K562 (cell line): ENCODE results near the gene ZNF473. TPM values are rescaled to one million over a fixed set of nuclear protein-coding genes. Genes with fewer than 3 reads are reported as not detected.

Experiments
- DACH1 ChIP-seq: fragments of 450-650 bp; IDR thresholded peaks from 2 replicates; pipeline ENCODE4 v1.6.1; 2018; ENCODE audit not compliant: partially characterized antibody
- EHMT2 ChIP-seq: fragments of 450-650 bp; IDR thresholded peaks from 2 replicates; pipeline ENCODE4 v1.6.1; 2018; ENCODE audit warnings: antibody characterized with exemption
- FOXA1 ChIP-seq: fragments of 450-650 bp; IDR thresholded peaks from 2 replicates; pipeline ENCODE4 v1.6.1; 2016; ENCODE audit warnings: mild to moderate bottlenecking, borderline replicate concordance
- FOXJ2 ChIP-seq: fragments of 200-800 bp; sonication (Bioruptor generic); IDR thresholded peaks from 2 replicates; pipeline ENCODE4 v1.6.1; 2016; ENCODE audit warnings: missing genetic modification characterization, missing compliant biosample characterization
- FOXM1 ChIP-seq, 2 experiments: fragments of 450-650 bp in 1 of 2; sonication (generic) in 1 of 2; formaldehyde crosslinking in 1 of 2; IDR thresholded peaks; 2 replicates each; pipeline versions ENCODE4 v1.6.1 to v1.9.0; 2017 to 2022; ENCODE audit warnings: low read depth in 2 of 2, mild to moderate bottlenecking in 2 of 2, missing genetic modification reagents in 1 of 2, moderate library complexity in 1 of 2
- KHSRP ChIP-seq: fragments of 450-650 bp; IDR thresholded peaks from 2 replicates; pipeline ENCODE4 v1.6.1; 2017
- NR2C2 ChIP-seq, 2 experiments: fragments of 200-800 bp in 1 of 2; sonication (Bioruptor generic) in 1 of 2; sonication (generic) in 1 of 2; formaldehyde crosslinking in 1 of 2; IDR thresholded peaks; 2 replicates each; pipeline versions ENCODE4 v1.6.1 to v1.8.0; 2016 to 2022; ENCODE audit warnings: mild to moderate bottlenecking in 1 of 2, missing compliant biosample characterization in 1 of 2, missing genetic modification characterization in 1 of 2, missing genetic modification reagents in 1 of 2
- TEAD1 ChIP-seq, 2 experiments: fragments of 450-650 bp in 1 of 2; sonication (generic) in 1 of 2; formaldehyde crosslinking; IDR thresholded peaks; 2 replicates each; pipeline versions ENCODE4 v1.4.0 to v1.8.0; 2020 to 2022; ENCODE audit warnings: mild to moderate bottlenecking in 2 of 2, missing genetic modification reagents in 1 of 2
- U2AF1 ChIP-seq: fragments of 200-400 bp; formaldehyde crosslinking; optimal IDR thresholded peaks from 2 replicates; pipeline ENCODE3; 2017; ENCODE audit warnings: mild to moderate bottlenecking, low read depth, low read length, moderate library complexity
- YY1 ChIP-seq, 3 experiments: IDR thresholded peaks; 2 replicates each; pipeline ENCODE4 v1.6.1; 2011; ENCODE audit warnings: low read length in 2 of 3, mild to moderate bottlenecking in 2 of 3, moderate library complexity in 2 of 3, borderline replicate concordance in 1 of 3, control low read depth in 1 of 3, low read depth in 1 of 3; ENCODE audit not compliant: insufficient read depth in 3 of 3, insufficient replicate concordance in 2 of 3, control insufficient read depth in 1 of 3, insufficient read length in 1 of 3; ENCODE audit errors: extremely low read depth in 1 of 3
- ZBTB8A ChIP-seq: fragments of 450-650 bp; IDR thresholded peaks from 2 replicates; pipeline ENCODE4 v1.6.1; 2018; ENCODE audit warnings: mild to moderate bottlenecking, moderate library complexity; ENCODE audit not compliant: partially characterized antibody
- ZNF146 ChIP-seq: IDR thresholded peaks from one replicate; pipeline ENCODE4 v1.6.1; 2018; ENCODE audit warnings: missing compliant biosample characterization; ENCODE audit not compliant: unreplicated experiment
- ZNF165 ChIP-seq: fragments of 250-450 bp; sonication (Bioruptor Pico); IDR thresholded peaks from 2 replicates; pipeline ENCODE4 v1.4.0; 2020; ENCODE audit warnings: borderline replicate concordance
- ZNF197 ChIP-seq: fragments of 200-800 bp; sonication (Bioruptor generic); IDR thresholded peaks from 2 replicates; pipeline ENCODE4 v1.6.1; 2016; ENCODE audit warnings: low read depth, missing genetic modification characterization, missing compliant biosample characterization
- ZNF77 ChIP-seq: fragments of 250-450 bp; sonication (Bioruptor Pico); IDR thresholded peaks from 2 replicates; pipeline ENCODE4 v1.5.0; 2020
- polyA plus RNA-seq, 8 experiments: library from polyadenylated mRNA; depleted of rRNA in 4 of 8; stranded (reverse) in 5 of 8; unstranded in 3 of 8; fragments of >200 nt; fragmentation: Nextera tagmentation in 2 of 8; fragmentation: Illumina TruSeq in 1 of 8; extraction: Ambion mirVana in 2 of 8; extraction: Trizol in 1 of 8; gene quantifications; 2 replicates each; pipeline versions ENCODE4 v1.2.1 to v1.2.3, GENCODE V29; 2011 to 2014; ENCODE audit warnings: inconsistent platforms in 1 of 8, missing spikeins in 1 of 8
- total RNA-seq, 7 experiments: library from RNA; depleted of rRNA in 6 of 7; stranded (reverse); fragments of >200 nt in 6 of 7; fragmentation: Illumina TruSeq in 2 of 7; extraction: Trizol in 2 of 7; gene quantifications; 2 replicates each; pipeline versions ENCODE4 v1.2.1 to v1.2.3, GENCODE V29; 2011 to 2021; ENCODE audit warnings: low replicate concordance in 1 of 7
- TF ChIP-seq, protein P1 (sequence below): fragments of 200-800 bp; sonication (Bioruptor generic); IDR thresholded peaks from 2 replicates; pipeline ENCODE4 v1.6.1; 2017; ENCODE audit warnings: missing genetic modification characterization, missing compliant biosample characterization
- TF ChIP-seq, protein P2 (sequence below), 2 experiments: fragments of 450-650 bp in 1 of 2; sonication (generic) in 1 of 2; formaldehyde crosslinking; conservative IDR thresholded peaks; 2 replicates each; pipeline versions ENCODE4 v1.4.0 to v1.8.1; 2020 to 2022; ENCODE audit warnings: mild to moderate bottlenecking in 1 of 2, missing genetic modification reagents in 1 of 2
- TF ChIP-seq, protein P3 (sequence below): sonication (generic); formaldehyde crosslinking; IDR thresholded peaks from 2 replicates; pipeline ENCODE4 v1.8.0; 2023; ENCODE audit warnings: mild to moderate bottlenecking, missing genetic modification reagents
- TF ChIP-seq, protein P4 (sequence below): fragments of 250-450 bp; sonication (Bioruptor Pico); IDR thresholded peaks from 2 replicates; pipeline ENCODE4 v1.4.0; 2020; ENCODE audit warnings: borderline replicate concordance

ZNF473 gene
- total and polyA plus RNA-seq, 9 of the 15 experiments (the other 6 are each of a cell fraction or from before 2014, with no cell fraction given): 8.2 to 34.0 (median 28.5) TPM

DNA sequence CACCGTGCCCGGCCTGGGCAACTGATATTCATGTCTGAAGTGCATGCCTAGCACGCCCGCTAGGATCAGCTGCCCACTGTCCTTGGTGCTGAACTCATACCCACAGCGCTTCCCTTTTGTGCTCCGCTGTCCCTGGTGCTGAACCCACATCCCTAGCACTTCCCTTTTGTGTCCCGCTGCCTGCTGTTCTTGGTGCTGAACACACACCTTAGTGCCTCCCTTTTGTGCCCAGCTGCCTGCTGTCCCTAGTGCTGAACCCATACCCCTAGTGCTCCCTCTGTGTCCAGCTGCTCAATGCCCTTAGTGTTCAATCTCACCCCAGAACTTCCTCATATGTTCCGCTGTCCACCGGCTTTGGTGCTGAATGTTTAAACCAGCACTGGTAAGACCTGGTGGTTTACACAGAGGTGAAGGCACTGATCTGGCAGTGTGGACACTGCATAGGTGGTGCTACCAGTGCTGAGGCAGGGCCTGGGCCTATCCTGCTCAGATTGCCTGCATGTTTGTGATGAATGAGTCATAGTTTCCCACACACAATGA is 38.6 kb upstream of the ZNF473 start (continued):
- TF ChIP-seq, protein P1, sequence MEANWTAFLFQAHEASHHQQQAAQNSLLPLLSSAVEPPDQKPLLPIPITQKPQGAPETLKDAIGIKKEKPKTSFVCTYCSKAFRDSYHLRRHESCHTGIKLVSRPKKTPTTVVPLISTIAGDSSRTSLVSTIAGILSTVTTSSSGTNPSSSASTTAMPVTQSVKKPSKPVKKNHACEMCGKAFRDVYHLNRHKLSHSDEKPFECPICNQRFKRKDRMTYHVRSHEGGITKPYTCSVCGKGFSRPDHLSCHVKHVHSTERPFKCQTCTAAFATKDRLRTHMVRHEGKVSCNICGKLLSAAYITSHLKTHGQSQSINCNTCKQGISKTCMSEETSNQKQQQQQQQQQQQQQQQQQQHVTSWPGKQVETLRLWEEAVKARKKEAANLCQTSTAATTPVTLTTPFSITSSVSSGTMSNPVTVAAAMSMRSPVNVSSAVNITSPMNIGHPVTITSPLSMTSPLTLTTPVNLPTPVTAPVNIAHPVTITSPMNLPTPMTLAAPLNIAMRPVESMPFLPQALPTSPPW (CRISPR knock-in tag): peak; percentile 83
- peak; percentile 100 for TF ChIP-seq ZNF197 (CRISPR knock-in tag)
- no peak for TF ChIP-seq FOXA1
- peak; percentile 97 for TF ChIP-seq ZNF146
- no peak for TF ChIP-seq ZNF77 (CRISPR knock-in tag)
- TF ChIP-seq NR2C2 (CRISPR knock-in tag; IDR thresholded peaks at IDR 0.05): peak; percentile 97
- peak; percentile 76 for TF ChIP-seq NR2C2 (tag; IDR thresholded peaks at IDR 0.05)
- peak; percentile 92; the same call in 1 of the 2 replicates for TF ChIP-seq ZNF165
- peak; percentile 96 for TF ChIP-seq FOXJ2 (tag)
- peak in 1 of 3 experiments; percentile 25 for TF ChIP-seq YY1 (IDR thresholded peaks at IDR 0.05; ENCODE audit: borderline replicate concordance in 1 of 3, control insufficient read depth in 1 of 3, extremely low read depth in 1 of 3, insufficient read depth in 3 of 3, insufficient read length in 1 of 3, insufficient replicate concordance in 2 of 3, low read depth in 1 of 3, low read length in 2 of 3)
- TF ChIP-seq, protein P2, sequence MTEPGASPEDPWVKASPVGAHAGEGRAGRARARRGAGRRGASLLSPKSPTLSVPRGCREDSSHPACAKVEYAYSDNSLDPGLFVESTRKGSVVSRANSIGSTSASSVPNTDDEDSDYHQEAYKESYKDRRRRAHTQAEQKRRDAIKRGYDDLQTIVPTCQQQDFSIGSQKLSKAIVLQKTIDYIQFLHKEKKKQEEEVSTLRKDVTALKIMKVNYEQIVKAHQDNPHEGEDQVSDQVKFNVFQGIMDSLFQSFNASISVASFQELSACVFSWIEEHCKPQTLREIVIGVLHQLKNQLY (CRISPR knock-in tag; conservative IDR thresholded peaks at IDR 0.05): peak in 1 of 2 experiments; percentile 100; a peak in 3 of 4 replicates
- TF ChIP-seq TEAD1 (CRISPR knock-in tag; IDR thresholded peaks at IDR 0.05): peak; percentile 95 to 99
- TF ChIP-seq U2AF1: no peak
- peak; percentile 79 for TF ChIP-seq DACH1
- TF ChIP-seq FOXM1 (IDR thresholded peaks at IDR 0.05; ENCODE audit: low read depth): no peak
- TF ChIP-seq FOXM1 (CRISPR knock-in tag; IDR thresholded peaks at IDR 0.05; ENCODE audit: low read depth): peak; percentile 100
- TF ChIP-seq, protein P3, sequence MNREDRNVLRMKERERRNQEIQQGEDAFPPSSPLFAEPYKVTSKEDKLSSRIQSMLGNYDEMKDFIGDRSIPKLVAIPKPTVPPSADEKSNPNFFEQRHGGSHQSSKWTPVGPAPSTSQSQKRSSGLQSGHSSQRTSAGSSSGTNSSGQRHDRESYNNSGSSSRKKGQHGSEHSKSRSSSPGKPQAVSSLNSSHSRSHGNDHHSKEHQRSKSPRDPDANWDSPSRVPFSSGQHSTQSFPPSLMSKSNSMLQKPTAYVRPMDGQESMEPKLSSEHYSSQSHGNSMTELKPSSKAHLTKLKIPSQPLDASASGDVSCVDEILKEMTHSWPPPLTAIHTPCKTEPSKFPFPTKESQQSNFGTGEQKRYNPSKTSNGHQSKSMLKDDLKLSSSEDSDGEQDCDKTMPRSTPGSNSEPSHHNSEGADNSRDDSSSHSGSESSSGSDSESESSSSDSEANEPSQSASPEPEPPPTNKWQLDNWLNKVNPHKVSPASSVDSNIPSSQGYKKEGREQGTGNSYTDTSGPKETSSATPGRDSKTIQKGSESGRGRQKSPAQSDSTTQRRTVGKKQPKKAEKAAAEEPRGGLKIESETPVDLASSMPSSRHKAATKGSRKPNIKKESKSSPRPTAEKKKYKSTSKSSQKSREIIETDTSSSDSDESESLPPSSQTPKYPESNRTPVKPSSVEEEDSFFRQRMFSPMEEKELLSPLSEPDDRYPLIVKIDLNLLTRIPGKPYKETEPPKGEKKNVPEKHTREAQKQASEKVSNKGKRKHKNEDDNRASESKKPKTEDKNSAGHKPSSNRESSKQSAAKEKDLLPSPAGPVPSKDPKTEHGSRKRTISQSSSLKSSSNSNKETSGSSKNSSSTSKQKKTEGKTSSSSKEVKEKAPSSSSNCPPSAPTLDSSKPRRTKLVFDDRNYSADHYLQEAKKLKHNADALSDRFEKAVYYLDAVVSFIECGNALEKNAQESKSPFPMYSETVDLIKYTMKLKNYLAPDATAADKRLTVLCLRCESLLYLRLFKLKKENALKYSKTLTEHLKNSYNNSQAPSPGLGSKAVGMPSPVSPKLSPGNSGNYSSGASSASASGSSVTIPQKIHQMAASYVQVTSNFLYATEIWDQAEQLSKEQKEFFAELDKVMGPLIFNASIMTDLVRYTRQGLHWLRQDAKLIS (CRISPR knock-in tag): peak; percentile 100
- TF ChIP-seq, protein P4, sequence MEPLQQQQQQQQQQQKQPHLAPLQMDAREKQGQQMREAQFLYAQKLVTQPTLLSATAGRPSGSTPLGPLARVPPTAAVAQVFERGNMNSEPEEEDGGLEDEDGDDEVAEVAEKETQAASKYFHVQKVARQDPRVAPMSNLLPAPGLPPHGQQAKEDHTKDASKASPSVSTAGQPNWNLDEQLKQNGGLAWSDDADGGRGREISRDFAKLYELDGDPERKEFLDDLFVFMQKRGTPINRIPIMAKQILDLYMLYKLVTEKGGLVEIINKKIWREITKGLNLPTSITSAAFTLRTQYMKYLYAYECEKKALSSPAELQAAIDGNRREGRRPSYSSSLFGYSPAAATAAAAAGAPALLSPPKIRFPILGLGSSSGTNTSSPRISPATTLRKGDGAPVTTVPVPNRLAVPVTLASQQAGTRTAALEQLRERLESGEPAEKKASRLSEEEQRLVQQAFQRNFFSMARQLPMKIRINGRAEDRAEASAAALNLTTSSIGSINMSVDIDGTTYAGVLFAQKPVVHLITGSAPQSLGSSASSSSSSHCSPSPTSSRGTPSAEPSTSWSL (CRISPR knock-in tag): peak; percentile 95
- TF ChIP-seq EHMT2: peak; percentile 100
- no peak for TF ChIP-seq KHSRP
- no peak for TF ChIP-seq ZBTB8A
